ENCODE data around the gene IKBKE.

DNA sequence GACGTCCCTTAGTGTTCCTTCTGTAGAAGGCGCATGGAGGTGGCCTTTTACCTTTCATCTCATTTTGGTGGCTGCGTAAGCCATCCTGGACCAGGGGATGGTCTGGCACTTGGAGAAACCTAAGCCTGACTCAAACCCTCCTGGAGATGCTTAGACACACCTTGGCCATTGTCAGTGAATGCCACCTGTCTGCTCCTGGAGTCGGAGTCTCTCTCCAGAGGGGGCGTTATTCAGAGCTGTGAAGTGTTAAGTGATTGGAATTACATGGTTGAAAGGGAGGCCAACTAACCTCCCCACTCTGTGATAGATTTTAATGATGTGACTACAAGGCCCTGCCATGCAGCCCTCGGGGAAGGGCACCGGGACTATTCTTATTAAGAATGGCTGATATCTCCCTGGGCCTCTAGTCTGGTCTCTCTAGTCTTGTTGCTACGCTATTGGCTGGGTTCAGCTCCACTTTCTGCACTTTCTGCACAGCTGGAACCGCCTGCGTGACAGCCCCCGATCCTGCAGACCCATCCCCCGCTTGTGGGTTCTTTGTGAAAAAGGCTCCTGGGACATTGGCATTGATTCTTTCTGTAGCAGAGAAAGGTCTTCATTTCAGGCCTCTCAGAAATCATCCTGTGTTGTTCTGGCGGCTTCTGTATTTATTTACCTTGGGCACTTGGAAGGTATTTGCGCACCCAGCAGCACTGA is 41.2 kb downstream of the IKBKE start:
- TF ChIP-seq, protein P1, sequence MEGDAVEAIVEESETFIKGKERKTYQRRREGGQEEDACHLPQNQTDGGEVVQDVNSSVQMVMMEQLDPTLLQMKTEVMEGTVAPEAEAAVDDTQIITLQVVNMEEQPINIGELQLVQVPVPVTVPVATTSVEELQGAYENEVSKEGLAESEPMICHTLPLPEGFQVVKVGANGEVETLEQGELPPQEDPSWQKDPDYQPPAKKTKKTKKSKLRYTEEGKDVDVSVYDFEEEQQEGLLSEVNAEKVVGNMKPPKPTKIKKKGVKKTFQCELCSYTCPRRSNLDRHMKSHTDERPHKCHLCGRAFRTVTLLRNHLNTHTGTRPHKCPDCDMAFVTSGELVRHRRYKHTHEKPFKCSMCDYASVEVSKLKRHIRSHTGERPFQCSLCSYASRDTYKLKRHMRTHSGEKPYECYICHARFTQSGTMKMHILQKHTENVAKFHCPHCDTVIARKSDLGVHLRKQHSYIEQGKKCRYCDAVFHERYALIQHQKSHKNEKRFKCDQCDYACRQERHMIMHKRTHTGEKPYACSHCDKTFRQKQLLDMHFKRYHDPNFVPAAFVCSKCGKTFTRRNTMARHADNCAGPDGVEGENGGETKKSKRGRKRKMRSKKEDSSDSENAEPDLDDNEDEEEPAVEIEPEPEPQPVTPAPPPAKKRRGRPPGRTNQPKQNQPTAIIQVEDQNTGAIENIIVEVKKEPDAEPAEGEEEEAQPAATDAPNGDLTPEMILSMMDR (IDR thresholded peaks at IDR 0.05) = no peak
- TF ChIP-seq ATOH8 (CRISPR knock-in tag; IDR thresholded peaks at IDR 0.05; ENCODE audit: low read depth) (no peak), POLR2A (IDR thresholded peaks at IDR 0.05; ENCODE audit: low read length) (no peak), POLR2AphosphoS2 (conservative IDR thresholded peaks at IDR 0.05; ENCODE audit: low read length) (no peak), ZFP36 (IDR thresholded peaks at IDR 0.05; ENCODE audit: borderline replicate concordance, partially characterized antibody) (no peak), TP53 (CRISPR knock-in tag; IDR thresholded peaks at IDR 0.05) (no peak), ZSCAN20 (CRISPR knock-in tag; IDR thresholded peaks at IDR 0.05) (no peak)
